Lower lobe of right lung (tissue), 2 donors: ENCODE measurements around the gene NUDT14. TPM values are rescaled to one million over a fixed set of nuclear protein-coding genes. Genes with fewer than 3 reads are reported as not detected.
A peak's percentile ranks its signal among the peaks of the same experiment; 100 is the strongest.

Experiments
- ATAC-seq, 2 donors: fragments of 200-7000 bp; cut with Tn5 transposase; one replicate each; pipeline ENCODE4 v1.9.1; 2020 to 2022; ENCODE audit warnings: mild to moderate bottlenecking in 2 of 2, moderate library complexity in 2 of 2
- DNase-seq: peaks from one replicate; pipeline ENCODE4 v3.0.0-alpha.2; 2020
- H3K27ac ChIP-seq: fragments of 200-600 bp; one replicate; pipeline ENCODE4 v1.8.0; 2022
- H3K27me3 ChIP-seq: fragments of 200-600 bp; one replicate; pipeline ENCODE4 v1.8.0; 2022; ENCODE audit warnings: low read depth
- H3K36me3 ChIP-seq: fragments of 200-600 bp; one replicate; pipeline ENCODE4 v1.8.0; 2022; ENCODE audit warnings: mild to moderate bottlenecking
- H3K4me1 ChIP-seq: fragments of 200-600 bp; one replicate; pipeline ENCODE4 v1.8.0; 2022
- H3K4me3 ChIP-seq: fragments of 200-600 bp; one replicate; pipeline ENCODE4 v1.8.0; 2022; ENCODE audit warnings: mild to moderate bottlenecking
- H3K9me3 ChIP-seq: fragments of 200-600 bp; one replicate; pipeline ENCODE4 v1.8.0; 2022
- CTCF ChIP-seq: fragments of 200-600 bp; IDR thresholded peaks from one replicate; pipeline ENCODE4 v1.8.0; 2022; ENCODE audit warnings: antibody characterized with exemption, mild to moderate bottlenecking
- intact Hi-C: fragments of 100-400 bp; cut with DNase I; formaldehyde crosslinking; loops from one replicate; pipeline ENCODE4 v1.11.0; 2022
- total RNA-seq: library from RNA; stranded (reverse); fragmentation: NEBNext Ultra II Directional; extraction: Animal tissue kit (Norgen Biotek cat#: 25700); gene quantifications from one replicate; pipeline ENCODE4 v1.2.1, GENCODE V29; 2021
- donor health status: DM: no; HTN: yes; CAD: no; lungs with severe emphysema.

Gene NUDT14
- total RNA-seq, 1 donor from 2014 or later, result 54.5 TPM

DNA sequence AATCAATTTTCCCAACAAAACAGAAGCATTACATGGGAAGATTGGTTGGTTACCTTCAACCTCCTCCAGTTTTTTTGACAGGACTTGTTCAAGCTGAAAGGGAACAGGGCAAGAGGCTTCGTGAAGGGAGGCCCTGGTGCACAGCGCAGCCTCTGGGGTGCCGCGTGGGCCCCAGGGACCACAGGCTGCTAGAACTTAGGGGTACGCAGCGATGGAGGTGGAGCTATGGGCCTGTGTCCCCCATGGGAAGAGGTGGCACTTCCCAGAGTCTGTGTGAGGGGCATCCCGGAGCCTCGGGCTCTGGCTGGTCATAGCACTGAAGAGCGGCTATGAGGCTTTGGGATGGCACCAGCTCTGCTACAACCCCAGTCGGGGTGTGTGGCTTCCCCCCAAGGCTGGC lies 45.1 kb upstream of the NUDT14 start:
- Histone ChIP-seq H3K27ac (no peak overlapping the region), H3K4me3 (no peak overlapping the region), H3K4me1 (no peaks in the 10 kb centered on the region), H3K27me3 (no peaks in the 10 kb centered on the region), H3K9me3 (no peaks in the 10 kb centered on the region), H3K36me3 (peaks cover 35% of the 10 kb centered on the region)
- no peak for DNase-seq
- intact Hi-C loops, result no loop called here
- no peak for ATAC-seq
- TF ChIP-seq CTCF, result no peak

DNA sequence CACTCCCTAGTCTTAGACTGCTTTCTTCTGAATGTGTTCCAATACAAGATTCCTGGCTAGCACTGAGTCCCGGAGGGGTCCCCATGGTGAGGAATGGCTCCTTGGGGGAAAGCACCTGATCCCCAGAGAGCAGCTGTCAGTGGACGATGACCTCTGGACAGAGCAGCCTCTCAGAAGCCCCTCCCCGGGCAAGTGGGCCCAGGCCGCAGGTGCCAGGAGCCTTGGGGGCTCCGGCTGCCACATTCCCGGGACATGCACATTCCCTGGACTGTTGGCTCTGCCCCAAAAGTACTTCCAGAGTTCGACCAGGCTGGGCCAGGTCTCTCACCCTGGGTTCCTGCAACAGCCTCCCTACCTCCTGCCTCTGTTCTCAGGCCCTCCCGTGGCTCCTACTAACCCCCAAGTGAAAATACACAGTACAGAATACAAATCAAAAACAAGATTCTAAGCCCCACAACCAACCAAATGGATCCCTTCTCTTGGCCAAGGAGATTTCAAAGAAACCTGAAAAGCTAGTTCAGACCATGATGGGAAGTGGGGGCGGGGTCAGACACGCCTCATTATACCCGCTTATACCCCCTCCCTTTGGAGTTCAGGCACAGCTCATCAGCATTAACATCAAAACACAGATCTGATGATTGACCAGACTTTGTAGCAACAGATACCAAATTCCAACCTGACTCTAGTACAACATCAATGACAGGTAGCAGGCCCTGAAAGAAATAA lies 43.9 kb upstream of the NUDT14 start:
- Histone ChIP-seq H3K9me3 (no peaks in the 10 kb centered on the region), H3K4me1 (no peaks in the 10 kb centered on the region), H3K27me3 (no peaks in the 10 kb centered on the region), H3K27ac (peak overlapping the region; percentile 77), H3K36me3 (peaks cover 47% of the 10 kb centered on the region), H3K4me3 (no peak overlapping the region)
- no peak for TF ChIP-seq CTCF
- no peak for DNase-seq
- peak in 1 of 2 donors; percentile 30 for ATAC-seq
- intact Hi-C loops, result no loop called here

GRCh38 chr14:105223770-105224544 lies 42.8 kb upstream of the NUDT14 start:
- no peak for TF ChIP-seq CTCF
- H3K4me3 ChIP-seq, result no peak overlapping the region
- no peaks in the 10 kb centered on the region for H3K9me3 ChIP-seq
- ATAC-seq (peak; percentile 76 to 77), DNase-seq (no peak)
- no peaks in the 10 kb centered on the region for H3K27me3 ChIP-seq
- peaks cover 58% of the 10 kb centered on the region for H3K36me3 ChIP-seq
- H3K27ac ChIP-seq, result peak overlapping the region; percentile 77
- intact Hi-C loops, result no loop called here
- no peaks in the 10 kb centered on the region for H3K4me1 ChIP-seq

- Histone ChIP-seq H3K4me3 (no peak overlapping the region), H3K9me3 (no peaks in the 10 kb centered on the region), H3K4me1 (no peaks in the 10 kb centered on the region), H3K36me3 (peaks cover 65% of the 10 kb centered on the region), H3K27me3 (no peaks in the 10 kb centered on the region), H3K27ac (peak overlapping the region; percentile 77)
- no peak for TF ChIP-seq CTCF
- no peak for DNase-seq
- intact Hi-C loops, result no loop called here
- ATAC-seq, result peak; percentile 2 to 71
Measured at GRCh38 chr14:105223260-105223659, 42.1 kb upstream of the NUDT14 start.

DNA sequence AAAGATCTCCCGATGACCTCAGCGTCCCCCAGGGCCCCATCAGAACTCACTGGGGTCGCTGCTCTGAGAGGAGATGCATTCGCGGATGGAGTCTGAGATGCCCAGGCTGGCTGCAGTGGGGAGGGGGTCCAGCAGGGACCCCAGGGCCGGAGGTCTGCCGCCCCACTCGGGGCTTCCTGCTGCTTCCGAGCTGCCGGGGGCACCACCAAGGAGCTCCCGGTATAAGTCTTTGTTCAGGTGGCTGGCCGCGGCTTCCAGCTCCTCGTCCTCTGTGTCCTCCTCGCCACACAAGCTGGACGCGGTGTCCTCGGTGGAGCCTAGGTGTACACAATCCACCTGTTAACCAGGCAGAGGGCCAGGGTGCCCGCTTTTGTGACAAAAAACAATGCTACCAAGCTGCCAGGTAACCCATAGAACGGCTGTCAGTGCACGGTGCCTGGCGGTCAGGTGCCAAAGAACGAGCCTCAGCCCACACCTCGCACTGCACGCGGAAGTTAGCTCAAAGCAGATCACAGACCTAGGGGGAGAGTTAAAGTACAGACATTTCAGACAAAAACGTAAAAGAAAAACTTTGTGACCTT lies 40.6 kb upstream of the NUDT14 start:
- intact Hi-C loops, result no loop called here
- TF ChIP-seq CTCF, result no peak
- Histone ChIP-seq H3K36me3 (peaks cover 75% of the 10 kb centered on the region), H3K27me3 (no peaks in the 10 kb centered on the region), H3K27ac (no peak overlapping the region), H3K4me1 (peaks cover 5% of the 10 kb centered on the region), H3K9me3 (no peaks in the 10 kb centered on the region), H3K4me3 (no peak overlapping the region)
- DNase-seq, result no peak
- ATAC-seq, result no peak
